Type B pancreatic cell (in vitro differentiated cells): ENCODE measurements around the gene FAM120B. TPM values are rescaled to one million over a fixed set of nuclear protein-coding genes. Genes with fewer than 3 reads are reported as not detected.
"Not testable (repeated sequence)": the region's sequence is repeated elsewhere in the genome, so short reads cannot be mapped to it uniquely, and the experiment has no call there.

ENCODE experiments used
- DNase-seq: peaks from one replicate; pipeline ENCODE4 v3.0.0; 2021; ENCODE audit warnings: mixed read lengths; ENCODE audit not compliant: unreplicated experiment; ENCODE audit errors: extremely low spot score
- H3K27ac Mint-ChIP-seq: 2 replicates; pipeline ENCODE4 v1.8.0; 2021; ENCODE audit warnings: mild to moderate bottlenecking, mixed read lengths
- H3K27me3 Mint-ChIP-seq: 2 replicates; pipeline ENCODE4 v1.8.0; 2021; ENCODE audit warnings: mixed read lengths
- H3K36me3 Mint-ChIP-seq: 2 replicates; pipeline ENCODE4 v1.8.0; 2021; ENCODE audit warnings: mixed read lengths
- H3K4me1 Mint-ChIP-seq: one replicate; pipeline ENCODE4 v1.8.0; 2021; ENCODE audit warnings: mixed read lengths; ENCODE audit not compliant: unreplicated experiment
- H3K4me3 Mint-ChIP-seq: 2 replicates; pipeline ENCODE4 v1.8.0; 2021; ENCODE audit warnings: mild to moderate bottlenecking, mixed read lengths
- H3K9me3 Mint-ChIP-seq: 2 replicates; pipeline ENCODE4 v1.8.0; 2021; ENCODE audit warnings: mixed read lengths
- total RNA-seq: library from RNA; stranded (reverse); gene quantifications from 2 replicates; pipeline ENCODE4 v1.2.1, GENCODE V29; 2021; ENCODE audit warnings: low replicate concordance
- TF ChIP-seq, protein P1 (sequence below): fragments of 200-600 bp; sonication (generic); conservative IDR thresholded peaks from 2 replicates; pipeline ENCODE4 v1.5.0; 2021; ENCODE audit warnings: antibody characterized with exemption, mild to moderate bottlenecking

The FAM120B gene
- total RNA-seq, 1 donor from 2014 or later = 40.5 TPM

DNA sequence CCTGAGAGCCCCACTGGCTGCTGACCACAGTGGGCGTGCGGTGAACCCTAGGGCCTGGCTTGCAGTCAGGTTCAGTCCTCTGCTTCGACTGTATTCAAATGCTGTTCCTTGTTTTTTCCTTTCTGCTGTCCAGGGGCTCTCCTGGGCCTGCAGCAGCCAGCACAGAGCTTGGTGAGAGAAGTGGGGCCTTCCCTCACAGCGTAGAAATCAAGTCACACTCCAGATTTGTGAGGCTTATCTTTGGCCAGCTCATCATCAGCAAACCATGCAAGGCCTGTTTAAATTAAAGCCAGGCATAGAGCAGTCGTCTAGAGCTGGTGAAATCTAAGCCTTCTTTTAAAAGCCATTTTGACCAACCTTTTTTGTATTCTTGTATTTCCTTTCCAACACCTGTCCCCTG, 8.4 kb downstream of the FAM120B start:
- no peak for DNase-seq
- Mint-ChIP-seq H3K27me3 (no peaks in the 10 kb centered on the region), H3K27ac (no peak overlapping the region), H3K4me1 (peaks cover 22% of the 10 kb centered on the region), H3K36me3 (peaks cover 28% of the 10 kb centered on the region), H3K4me3 (no peak overlapping the region), H3K9me3 (no peaks in the 10 kb centered on the region)
- TF ChIP-seq, protein P1, sequence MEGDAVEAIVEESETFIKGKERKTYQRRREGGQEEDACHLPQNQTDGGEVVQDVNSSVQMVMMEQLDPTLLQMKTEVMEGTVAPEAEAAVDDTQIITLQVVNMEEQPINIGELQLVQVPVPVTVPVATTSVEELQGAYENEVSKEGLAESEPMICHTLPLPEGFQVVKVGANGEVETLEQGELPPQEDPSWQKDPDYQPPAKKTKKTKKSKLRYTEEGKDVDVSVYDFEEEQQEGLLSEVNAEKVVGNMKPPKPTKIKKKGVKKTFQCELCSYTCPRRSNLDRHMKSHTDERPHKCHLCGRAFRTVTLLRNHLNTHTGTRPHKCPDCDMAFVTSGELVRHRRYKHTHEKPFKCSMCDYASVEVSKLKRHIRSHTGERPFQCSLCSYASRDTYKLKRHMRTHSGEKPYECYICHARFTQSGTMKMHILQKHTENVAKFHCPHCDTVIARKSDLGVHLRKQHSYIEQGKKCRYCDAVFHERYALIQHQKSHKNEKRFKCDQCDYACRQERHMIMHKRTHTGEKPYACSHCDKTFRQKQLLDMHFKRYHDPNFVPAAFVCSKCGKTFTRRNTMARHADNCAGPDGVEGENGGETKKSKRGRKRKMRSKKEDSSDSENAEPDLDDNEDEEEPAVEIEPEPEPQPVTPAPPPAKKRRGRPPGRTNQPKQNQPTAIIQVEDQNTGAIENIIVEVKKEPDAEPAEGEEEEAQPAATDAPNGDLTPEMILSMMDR = no peak

DNA sequence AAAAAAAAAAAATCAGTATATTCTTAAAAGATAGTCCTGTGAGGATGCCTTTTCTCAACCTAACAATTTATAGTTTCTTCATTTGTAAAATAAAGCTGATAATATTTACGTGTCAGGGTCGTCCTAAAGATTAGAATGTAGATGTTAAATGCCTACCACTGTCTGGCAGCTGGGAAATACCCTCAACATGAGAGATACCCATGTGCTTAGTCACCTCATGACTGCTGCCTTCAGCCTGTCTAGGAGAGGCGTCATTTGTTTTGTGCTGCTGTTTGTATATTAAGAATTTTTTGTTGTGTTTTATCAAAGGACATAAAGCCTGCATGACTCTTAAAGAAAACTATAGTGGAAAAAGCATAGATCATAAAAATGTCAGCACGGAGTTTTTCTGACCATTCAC, 9.5 kb downstream of the FAM120B start:
- Mint-ChIP-seq H3K27me3 (no peaks in the 10 kb centered on the region), H3K27ac (no peak overlapping the region)
- no peak for DNase-seq

GRCh38 chr6:170317076-170317475, 10.5 kb downstream of the FAM120B start:
- no peaks in the 10 kb centered on the region for H3K27me3 Mint-ChIP-seq
- no peaks in the 10 kb centered on the region for H3K9me3 Mint-ChIP-seq
- no peak for DNase-seq
- TF ChIP-seq, protein P1 = no peak
- H3K4me1 Mint-ChIP-seq = peaks cover 18% of the 10 kb centered on the region
- no peak overlapping the region for H3K27ac Mint-ChIP-seq
- no peak overlapping the region for H3K4me3 Mint-ChIP-seq
- peaks cover 40% of the 10 kb centered on the region for H3K36me3 Mint-ChIP-seq

More for the DNA sequence above, 9.5 kb downstream of the FAM120B start:
- Mint-ChIP-seq H3K4me1 (peaks cover 19% of the 10 kb centered on the region), H3K9me3 (no peaks in the 10 kb centered on the region), H3K4me3 (no peak overlapping the region), H3K36me3 (peaks cover 38% of the 10 kb centered on the region)
- TF ChIP-seq, protein P1 = no peak

DNA sequence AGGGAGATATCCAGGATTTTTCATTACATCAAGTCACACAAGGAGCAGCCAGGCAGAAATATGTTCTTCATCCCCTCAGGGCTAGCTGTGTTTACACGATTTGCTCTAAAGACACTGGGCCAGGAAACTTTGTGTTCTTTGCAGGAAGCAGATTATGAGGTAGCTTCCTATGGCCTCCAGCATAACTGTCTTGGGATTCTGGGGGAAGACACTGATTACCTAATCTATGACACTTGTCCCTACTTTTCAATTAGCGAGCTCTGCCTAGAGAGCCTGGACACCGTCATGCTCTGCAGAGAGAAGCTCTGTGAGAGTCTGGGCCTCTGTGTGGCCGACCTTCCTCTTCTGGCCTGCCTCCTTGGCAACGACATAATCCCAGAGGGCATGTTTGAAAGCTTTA, 11.2 kb downstream of the FAM120B start:
- Mint-ChIP-seq H3K4me1 (peaks cover 14% of the 10 kb centered on the region), H3K4me3 (no peak overlapping the region), H3K36me3 (peaks cover 44% of the 10 kb centered on the region), H3K9me3 (no peaks in the 10 kb centered on the region), H3K27me3 (no peaks in the 10 kb centered on the region), H3K27ac (no peak overlapping the region)
- DNase-seq = no peak
- TF ChIP-seq, protein P1 = no peak

- H3K4me1 Mint-ChIP-seq = no peaks in the 10 kb centered on the region
- no peak overlapping the region for H3K4me3 Mint-ChIP-seq
- TF ChIP-seq, protein P1 = no peak
- H3K27me3 Mint-ChIP-seq = no peaks in the 10 kb centered on the region
- H3K9me3 Mint-ChIP-seq = no peaks in the 10 kb centered on the region
- H3K36me3 Mint-ChIP-seq = peaks cover 44% of the 10 kb centered on the region
- no peak for DNase-seq
- no peak overlapping the region for H3K27ac Mint-ChIP-seq
Measured at GRCh38 chr6:170329321-170329720, 22.8 kb downstream of the FAM120B start.

DNA sequence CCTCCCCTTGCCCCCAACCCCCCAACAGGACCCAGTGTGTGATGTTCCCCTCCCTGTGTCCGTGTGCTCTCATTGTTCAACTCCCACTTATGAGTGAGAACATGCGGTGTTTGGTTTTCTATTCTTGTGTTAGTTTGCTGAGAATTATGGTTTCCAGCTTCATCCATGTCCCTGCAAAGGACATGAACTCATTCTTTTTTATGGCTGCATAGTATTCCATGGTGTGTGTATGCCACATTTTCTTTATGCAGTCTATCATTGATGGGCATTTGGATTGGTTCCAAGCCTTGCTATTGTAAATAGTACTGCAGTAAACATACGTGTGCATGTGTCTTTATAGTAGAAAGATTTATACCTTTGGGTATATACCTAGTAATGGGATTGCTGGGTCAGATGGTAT, 28.6 kb downstream of the FAM120B start:
- H3K4me1 Mint-ChIP-seq, DNase-seq, H3K27ac Mint-ChIP-seq, H3K27me3 Mint-ChIP-seq, H3K9me3 Mint-ChIP-seq, H3K4me3 Mint-ChIP-seq: not testable (repeated sequence)
- peaks cover 58% of the 10 kb centered on the region for H3K36me3 Mint-ChIP-seq
